ENCODE measurements around the gene ZNF76. TPM values are rescaled to one million over a fixed set of nuclear protein-coding genes. Genes with fewer than 3 reads are reported as not detected.

Gene ZNF76
- total and polyA plus RNA-seq, 2 of the 13 experiments (the other 11 are each of a cell fraction or from before 2014, with no cell fraction given), result 13.2 to 26.4 TPM

DNA sequence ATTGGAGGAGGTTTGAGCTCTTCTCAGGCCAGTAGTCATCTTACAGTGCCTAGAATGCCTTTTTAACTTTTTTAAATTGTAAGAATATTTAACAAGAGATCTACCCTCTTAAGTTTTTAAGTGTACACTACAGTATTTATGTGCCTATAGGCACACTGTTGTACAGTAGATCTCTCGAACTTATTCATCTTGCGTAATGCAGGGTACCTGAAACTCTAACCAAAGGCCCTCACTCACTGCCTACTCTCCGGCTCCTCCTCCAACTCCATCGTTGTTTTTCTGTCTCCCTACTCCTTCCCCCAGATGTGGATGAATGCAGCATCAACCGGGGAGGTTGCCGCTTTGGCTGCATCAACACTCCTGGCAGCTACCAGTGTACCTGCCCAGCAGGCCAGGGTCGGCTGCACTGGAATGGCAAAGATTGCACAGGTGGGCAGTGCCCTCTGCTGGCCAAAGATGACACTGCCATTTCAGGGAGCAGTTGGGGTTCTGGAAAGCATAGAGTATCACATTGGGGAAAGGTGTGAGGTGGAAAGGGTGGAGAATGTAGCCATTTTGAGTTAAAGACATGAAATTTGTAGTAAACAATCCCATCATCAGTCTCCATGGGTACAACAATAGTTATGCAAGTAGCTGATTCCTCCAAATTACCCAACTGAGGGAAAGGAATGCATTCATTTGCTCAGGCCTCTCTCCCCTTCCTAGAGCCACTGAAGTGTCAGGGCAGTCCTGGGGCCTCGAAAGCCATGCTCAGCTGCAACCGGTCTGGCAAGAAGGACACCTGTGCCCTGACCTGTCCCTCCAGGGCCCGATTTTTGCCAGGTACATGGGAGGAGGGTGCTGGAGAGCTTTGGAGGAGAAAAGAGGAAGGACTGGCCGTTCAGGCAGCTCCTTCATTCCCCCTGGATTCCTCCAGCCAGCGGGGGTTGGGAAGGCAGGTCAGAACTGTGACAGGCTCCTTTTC is 18.4 kb upstream of the ZNF76 start (continued):
- TF ChIP-seq, protein P1, sequence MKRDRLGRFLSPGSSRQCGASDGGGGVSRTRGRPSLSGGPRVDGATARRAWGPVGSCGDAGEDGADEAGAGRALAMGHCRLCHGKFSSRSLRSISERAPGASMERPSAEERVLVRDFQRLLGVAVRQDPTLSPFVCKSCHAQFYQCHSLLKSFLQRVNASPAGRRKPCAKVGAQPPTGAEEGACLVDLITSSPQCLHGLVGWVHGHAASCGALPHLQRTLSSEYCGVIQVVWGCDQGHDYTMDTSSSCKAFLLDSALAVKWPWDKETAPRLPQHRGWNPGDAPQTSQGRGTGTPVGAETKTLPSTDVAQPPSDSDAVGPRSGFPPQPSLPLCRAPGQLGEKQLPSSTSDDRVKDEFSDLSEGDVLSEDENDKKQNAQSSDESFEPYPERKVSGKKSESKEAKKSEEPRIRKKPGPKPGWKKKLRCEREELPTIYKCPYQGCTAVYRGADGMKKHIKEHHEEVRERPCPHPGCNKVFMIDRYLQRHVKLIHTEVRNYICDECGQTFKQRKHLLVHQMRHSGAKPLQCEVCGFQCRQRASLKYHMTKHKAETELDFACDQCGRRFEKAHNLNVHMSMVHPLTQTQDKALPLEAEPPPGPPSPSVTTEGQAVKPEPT (CRISPR knock-in tag; IDR thresholded peaks at IDR 0.05; ENCODE audit: low read depth), result 0 out of 2 replicates have a peak, but pooled peaks have one; percentile 29
- TF ChIP-seq RAD21 (CRISPR knock-in tag; IDR thresholded peaks at IDR 0.05) (peak; percentile 97), FOSL2 (CRISPR knock-in tag; IDR thresholded peaks at IDR 0.05) (peak; percentile 47), HDAC2 (CRISPR knock-in tag; IDR thresholded peaks at IDR 0.05) (0 out of 2 replicates have a peak, but pooled peaks have one; percentile 21), BORCS8-MEF2B (CRISPR knock-in tag; IDR thresholded peaks at IDR 0.05) (peak; percentile 77; the same call in 1 of the 2 replicates), CEBPB (IDR thresholded peaks at IDR 0.05; ENCODE audit: borderline replicate concordance, low read depth, low read length) (peak; percentile 50; the same call in 1 of the 2 replicates), NONO (IDR thresholded peaks at IDR 0.05) (no peak), NONO (CRISPR knock-in tag; conservative IDR thresholded peaks at IDR 0.05) (0 out of 2 replicates have a peak, but pooled peaks have one; percentile 43), ZFP1 (CRISPR knock-in tag; IDR thresholded peaks at IDR 0.05) (no peak), BCL6 (CRISPR knock-in tag; IDR thresholded peaks at IDR 0.05) (0 out of 2 replicates have a peak, but pooled peaks have one; percentile 18), EP300 (IDR thresholded peaks at IDR 0.05; ENCODE audit: low read depth in 2 of 2, low read length in 2 of 2) (no peak), EP300 (CRISPR knock-in tag; IDR thresholded peaks at IDR 0.05; ENCODE audit: borderline replicate concordance) (no peak), SMC3 (IDR thresholded peaks at IDR 0.05; ENCODE audit: low read length) (peak; percentile 96), TEAD3 (CRISPR knock-in tag; optimal IDR thresholded peaks at IDR 0.05; ENCODE audit: borderline replicate concordance) (peak; percentile 83), YEATS2 (CRISPR knock-in tag; IDR thresholded peaks at IDR 0.05; ENCODE audit: borderline replicate concordance) (no peak; the same call in 1 of the 2 replicates), ZNF83 (CRISPR knock-in tag; IDR thresholded peaks at IDR 0.05; ENCODE audit: borderline replicate concordance) (peak; percentile 36; the same call in 1 of the 2 replicates), FOXA1 (IDR thresholded peaks at IDR 0.05) (no peak), FOXA1 (CRISPR knock-in tag; IDR thresholded peaks at IDR 0.05) (0 out of 2 replicates have a peak, but pooled peaks have one; percentile 7), SMAD1 (CRISPR knock-in tag; IDR thresholded peaks at IDR 0.05; ENCODE audit: borderline replicate concordance, low read depth) (peak; percentile 68; the same call in 1 of the 2 replicates), ZFX (CRISPR knock-in tag; IDR thresholded peaks at IDR 0.05; ENCODE audit: low read depth) (peak; percentile 42; the same call in 1 of the 2 replicates), ZNF350 (CRISPR knock-in tag; IDR thresholded peaks at IDR 0.05; ENCODE audit: borderline replicate concordance, low read depth) (peak; percentile 36; the same call in 1 of the 2 replicates), NAIF1 (CRISPR knock-in tag; IDR thresholded peaks at IDR 0.05; ENCODE audit: borderline replicate concordance) (no peak), CBX5 (CRISPR knock-in tag; IDR thresholded peaks at IDR 0.05; ENCODE audit: borderline replicate concordance) (peak; percentile 23; the same call in 1 of the 2 replicates)
- TF ChIP-seq, protein P2, sequence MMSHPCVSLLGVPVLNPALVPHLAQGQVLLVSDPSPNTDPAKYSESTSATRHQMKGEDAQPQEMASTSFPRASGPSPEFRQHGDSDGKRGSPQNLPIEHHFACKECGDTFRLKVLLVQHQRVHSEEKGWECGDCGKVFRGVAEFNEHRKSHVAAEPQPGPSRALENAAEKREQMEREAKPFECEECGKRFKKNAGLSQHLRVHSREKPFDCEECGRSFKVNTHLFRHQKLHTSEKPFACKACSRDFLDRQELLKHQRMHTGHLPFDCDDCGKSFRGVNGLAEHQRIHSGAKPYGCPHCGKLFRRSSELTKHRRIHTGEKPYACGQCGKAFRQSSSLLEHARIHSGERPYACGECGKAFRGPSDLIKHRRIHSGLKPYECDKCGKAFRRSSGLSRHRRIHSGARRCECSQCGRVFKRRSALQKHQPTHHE (CRISPR knock-in tag; IDR thresholded peaks at IDR 0.05; ENCODE audit: borderline replicate concordance), result 0 out of 2 replicates have a peak, but pooled peaks have one; percentile 52
- TF ChIP-seq, protein P3, sequence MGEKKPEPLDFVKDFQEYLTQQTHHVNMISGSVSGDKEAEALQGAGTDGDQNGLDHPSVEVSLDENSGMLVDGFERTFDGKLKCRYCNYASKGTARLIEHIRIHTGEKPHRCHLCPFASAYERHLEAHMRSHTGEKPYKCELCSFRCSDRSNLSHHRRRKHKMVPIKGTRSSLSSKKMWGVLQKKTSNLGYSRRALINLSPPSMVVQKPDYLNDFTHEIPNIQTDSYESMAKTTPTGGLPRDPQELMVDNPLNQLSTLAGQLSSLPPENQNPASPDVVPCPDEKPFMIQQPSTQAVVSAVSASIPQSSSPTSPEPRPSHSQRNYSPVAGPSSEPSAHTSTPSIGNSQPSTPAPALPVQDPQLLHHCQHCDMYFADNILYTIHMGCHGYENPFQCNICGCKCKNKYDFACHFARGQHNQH (CRISPR knock-in tag; IDR thresholded peaks at IDR 0.05), result peak; percentile 43; the same call in 1 of the 2 replicates
